BLaER1 (cell line): ENCODE data around the gene PRM3.

Experiments used
- H3K27ac ChIP-seq: shearing (Covaris generic); formaldehyde crosslinking; 2 replicates; pipeline ENCODE4 v1.8.1; 2022
- H3K27me3 ChIP-seq: shearing (Covaris generic); formaldehyde crosslinking; 2 replicates; pipeline ENCODE4 v1.8.1; 2022
- H3K36me3 ChIP-seq: shearing (Covaris generic); formaldehyde crosslinking; 2 replicates; pipeline ENCODE4 v1.8.1; 2022
- H3K4me1 ChIP-seq: shearing (Covaris generic); formaldehyde crosslinking; 2 replicates; pipeline ENCODE4 v1.8.1; 2022
- H3K4me2 ChIP-seq: shearing (Covaris generic); formaldehyde crosslinking; 2 replicates; pipeline ENCODE4 v1.8.1; 2022
- H3K4me3 ChIP-seq: shearing (Covaris generic); formaldehyde crosslinking; 2 replicates; pipeline ENCODE4 v1.8.1; 2022
- H3K9ac ChIP-seq: shearing (Covaris generic); formaldehyde crosslinking; 2 replicates; pipeline ENCODE4 v1.8.1; 2022
- H3K9me3 ChIP-seq: shearing (Covaris generic); formaldehyde crosslinking; 2 replicates; pipeline ENCODE4 v1.8.1; 2022
- H4K20me1 ChIP-seq: shearing (Covaris generic); formaldehyde crosslinking; 2 replicates; pipeline ENCODE4 v1.8.1; 2022
- Cebpa-rat ChIP-seq: shearing (Covaris generic); IDR thresholded peaks from 2 replicates; pipeline ENCODE4 v1.8.1; 2022

Gene PRM3

DNA sequence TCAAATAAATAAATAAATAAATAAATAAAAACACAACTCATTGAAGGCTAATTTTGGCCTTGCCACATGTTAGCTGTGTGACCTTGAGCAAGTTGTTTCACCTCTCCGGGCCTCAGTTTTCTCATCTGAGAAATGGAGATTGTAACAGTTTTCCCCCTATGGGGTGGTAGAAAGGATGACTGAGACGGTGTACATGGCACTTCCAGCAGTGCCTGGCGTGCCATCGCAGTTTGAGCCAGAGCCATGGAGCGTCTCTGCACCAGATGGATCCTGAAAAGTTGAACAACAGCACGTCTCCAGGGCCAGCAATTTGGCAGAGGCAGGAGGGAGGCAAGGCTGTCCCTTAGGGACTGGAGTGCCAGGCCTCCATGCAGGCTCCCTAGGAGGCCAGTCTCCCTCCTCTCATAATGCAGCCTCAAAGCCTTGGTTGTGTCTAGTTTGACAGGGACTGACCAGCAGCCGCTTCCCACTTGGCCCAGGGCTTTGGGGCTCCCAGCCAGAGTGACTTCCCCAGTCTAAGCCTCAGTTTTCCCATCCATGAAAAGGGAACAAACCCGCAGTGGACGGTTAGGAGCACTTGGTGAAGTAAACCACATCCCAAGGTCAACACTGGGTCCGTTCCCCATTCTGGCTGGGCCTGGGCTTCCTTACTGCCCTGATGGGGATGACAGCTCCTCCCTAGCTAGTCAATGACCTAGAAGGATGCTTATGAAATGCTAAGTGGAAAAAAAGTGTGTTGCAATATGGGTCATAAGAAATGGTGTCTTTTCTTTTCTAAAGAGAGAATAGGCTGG, 36.8 kb downstream of the PRM3 start:
- H4K20me1 ChIP-seq, result no peaks in the 10 kb centered on the region
- no peaks in the 10 kb centered on the region for H3K27me3 ChIP-seq
- H3K4me3 ChIP-seq, result no peak overlapping the region
- H3K36me3 ChIP-seq, result no peaks in the 10 kb centered on the region
- H3K9me3 ChIP-seq, result no peaks in the 10 kb centered on the region
- H3K9ac ChIP-seq, result no peak overlapping the region
- TF ChIP-seq Cebpa-rat, result no peak
- peak overlapping the region; percentile 92 for H3K4me2 ChIP-seq
- peaks cover 89% of the 10 kb centered on the region for H3K4me1 ChIP-seq
- no peak overlapping the region for H3K27ac ChIP-seq

DNA sequence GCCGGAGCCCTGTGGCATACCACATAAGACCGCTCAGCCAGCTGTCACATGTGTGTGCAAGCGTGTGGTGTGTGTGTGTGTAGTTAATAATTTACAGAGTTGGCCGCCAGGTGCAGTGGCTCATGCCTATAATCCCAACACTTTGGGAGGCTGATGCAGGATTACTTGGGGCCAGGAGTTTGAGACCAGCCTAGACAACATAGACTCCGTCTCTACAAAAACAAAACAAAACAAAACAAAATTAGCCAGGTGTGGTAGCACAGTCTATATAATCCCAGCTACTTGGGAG, 37.8 kb downstream of the PRM3 start:
- Histone ChIP-seq H3K9ac (no peak overlapping the region), H3K4me2 (peak overlapping the region; percentile 92), H3K36me3 (no peaks in the 10 kb centered on the region), H4K20me1 (no peaks in the 10 kb centered on the region), H3K9me3 (no peaks in the 10 kb centered on the region), H3K27ac (no peak overlapping the region), H3K4me1 (peaks cover 89% of the 10 kb centered on the region), H3K4me3 (no peak overlapping the region), H3K27me3 (no peaks in the 10 kb centered on the region)
- TF ChIP-seq Cebpa-rat, result no peak

DNA sequence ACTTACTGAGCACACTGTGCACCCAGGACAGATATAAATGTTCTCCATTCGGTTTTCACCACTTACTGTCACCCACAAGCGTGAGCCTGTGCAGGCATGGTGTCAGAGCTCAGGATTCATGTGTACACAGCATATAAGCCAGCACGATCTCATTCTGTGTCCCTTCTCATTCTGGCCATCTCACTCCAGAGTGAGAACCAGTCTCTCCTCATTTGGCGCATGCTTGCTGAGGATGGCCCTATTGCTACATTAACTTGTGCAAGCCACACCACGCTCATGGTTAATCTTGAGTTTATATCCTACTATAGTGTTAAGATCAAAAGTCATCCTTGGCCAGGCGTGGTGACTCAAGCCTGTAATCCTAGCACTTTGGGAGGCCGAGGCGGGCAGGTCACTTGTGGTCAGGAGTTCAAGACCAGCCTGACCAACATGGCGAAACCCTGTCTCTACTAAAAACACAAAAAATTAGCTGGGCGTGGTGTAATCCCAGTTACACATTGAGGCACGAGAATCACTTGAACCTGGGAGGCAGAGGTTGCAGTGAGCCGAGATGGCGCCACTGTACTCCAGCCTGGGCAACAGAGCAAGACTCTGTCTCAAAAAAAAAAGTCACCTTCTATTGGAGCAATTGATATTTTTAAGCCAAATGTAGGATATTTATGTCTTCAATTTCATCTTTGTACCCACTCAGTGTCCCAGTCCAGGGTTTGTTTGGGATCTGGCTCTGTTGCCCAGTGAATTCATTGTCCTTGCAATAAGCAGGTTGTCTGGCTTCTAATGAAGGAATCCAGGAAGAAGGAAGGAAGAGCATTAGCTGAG, 38.3 kb downstream of the PRM3 start:
- H3K4me1 ChIP-seq, result peaks cover 89% of the 10 kb centered on the region
- H3K4me2 ChIP-seq, result peak overlapping the region; percentile 92
- H3K4me3 ChIP-seq, result no peak overlapping the region
- H3K36me3 ChIP-seq, result no peaks in the 10 kb centered on the region
- no peaks in the 10 kb centered on the region for H3K27me3 ChIP-seq
- no peak overlapping the region for H3K9ac ChIP-seq
- H3K27ac ChIP-seq, result no peak overlapping the region
- no peaks in the 10 kb centered on the region for H4K20me1 ChIP-seq
- no peak for TF ChIP-seq Cebpa-rat
- H3K9me3 ChIP-seq, result no peaks in the 10 kb centered on the region

DNA sequence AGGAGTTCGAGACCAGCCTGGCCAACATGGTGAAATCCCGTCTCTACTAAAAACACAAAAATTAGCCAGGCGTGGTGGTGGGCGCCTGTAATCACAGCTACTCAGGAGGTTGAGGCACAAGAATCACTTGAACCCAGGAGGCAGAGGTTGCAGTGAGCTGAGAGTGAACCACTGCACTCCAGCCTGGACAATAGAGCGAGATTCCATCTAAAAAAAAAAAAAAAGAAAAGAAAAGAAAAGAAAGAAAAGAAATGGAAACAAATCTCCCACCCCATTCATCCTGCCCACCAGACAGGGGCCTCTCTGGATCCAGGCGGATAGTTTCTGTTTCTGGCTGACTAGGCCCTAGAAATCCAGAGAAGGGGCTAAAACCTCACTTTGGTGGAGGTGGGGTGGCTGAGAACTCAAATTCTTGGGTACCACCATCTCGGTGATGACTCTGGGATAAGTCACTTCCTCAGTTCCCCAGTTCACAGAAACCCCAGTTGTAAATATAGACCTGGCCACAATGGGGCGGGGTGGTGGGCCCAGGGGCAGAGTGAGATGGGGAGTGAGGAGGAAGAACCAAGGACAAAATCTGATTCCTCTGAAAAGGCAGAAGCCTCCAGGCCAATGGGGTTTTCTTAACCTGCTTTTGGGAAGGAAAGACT, 39.6 kb downstream of the PRM3 start:
- H3K36me3 ChIP-seq, result no peaks in the 10 kb centered on the region
- H3K4me1 ChIP-seq, result peaks cover 90% of the 10 kb centered on the region
- no peak for TF ChIP-seq Cebpa-rat
- H4K20me1 ChIP-seq, result no peaks in the 10 kb centered on the region
- H3K4me3 ChIP-seq, result no peak overlapping the region
- no peak overlapping the region; the same call in 1 of the 2 replicates for H3K9ac ChIP-seq
- no peaks in the 10 kb centered on the region for H3K9me3 ChIP-seq
- H3K27ac ChIP-seq, result no peak overlapping the region
- peak overlapping the region; percentile 92 for H3K4me2 ChIP-seq
- no peaks in the 10 kb centered on the region for H3K27me3 ChIP-seq

DNA sequence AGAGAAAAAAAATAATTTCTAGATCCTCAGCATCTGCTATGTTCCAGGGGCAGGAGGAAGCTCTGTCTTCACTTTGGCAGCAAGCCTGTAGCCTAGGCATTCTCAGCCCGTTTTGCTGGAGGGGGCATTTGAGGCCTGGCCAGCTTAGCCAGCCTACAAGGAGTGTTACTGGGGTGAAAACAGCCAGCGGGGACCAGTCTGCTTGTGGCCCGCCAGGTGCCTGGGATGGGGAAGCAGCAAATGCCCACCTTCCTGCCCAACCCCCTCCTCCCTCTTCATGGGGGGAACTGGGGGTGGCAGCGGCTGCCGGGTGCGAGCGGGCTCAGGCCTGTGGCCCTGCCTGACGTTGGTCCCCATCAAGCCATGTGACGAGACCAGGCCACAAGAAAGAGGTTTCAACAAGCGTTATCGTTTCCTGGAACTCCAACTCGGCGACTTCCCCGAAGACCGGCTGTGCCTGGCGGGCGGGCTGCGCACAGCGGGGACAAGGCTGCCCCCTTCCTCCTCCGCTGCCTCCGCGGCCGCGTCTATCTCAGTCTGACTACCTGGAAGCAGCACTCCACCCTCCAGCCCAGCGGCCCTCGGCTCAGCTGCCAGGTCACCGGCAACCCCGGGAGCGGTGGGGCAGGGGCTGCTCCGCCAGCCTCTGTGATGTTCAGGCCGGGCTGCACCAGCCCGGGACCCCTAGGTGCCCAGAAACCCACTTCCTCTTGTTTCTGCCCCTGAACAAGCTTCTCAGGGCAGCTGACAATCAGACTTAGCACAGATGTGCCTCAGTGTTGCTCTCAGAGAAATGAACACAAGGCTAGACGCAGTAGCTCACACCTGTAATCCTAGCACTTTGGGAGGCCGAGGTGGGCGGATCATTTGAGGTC, 40.3 kb downstream of the PRM3 start:
- no peaks in the 10 kb centered on the region for H3K27me3 ChIP-seq
- no peaks in the 10 kb centered on the region for H4K20me1 ChIP-seq
- no peaks in the 10 kb centered on the region for H3K36me3 ChIP-seq
- H3K9ac ChIP-seq, result peak overlapping the region; percentile 52
- H3K4me2 ChIP-seq, result peak overlapping the region; percentile 92
- peak overlapping the region; percentile 47 for H3K4me3 ChIP-seq
- H3K27ac ChIP-seq, result peak overlapping the region; percentile 68
- no peak for TF ChIP-seq Cebpa-rat
- H3K4me1 ChIP-seq, result peaks cover 83% of the 10 kb centered on the region
- no peaks in the 10 kb centered on the region for H3K9me3 ChIP-seq

DNA sequence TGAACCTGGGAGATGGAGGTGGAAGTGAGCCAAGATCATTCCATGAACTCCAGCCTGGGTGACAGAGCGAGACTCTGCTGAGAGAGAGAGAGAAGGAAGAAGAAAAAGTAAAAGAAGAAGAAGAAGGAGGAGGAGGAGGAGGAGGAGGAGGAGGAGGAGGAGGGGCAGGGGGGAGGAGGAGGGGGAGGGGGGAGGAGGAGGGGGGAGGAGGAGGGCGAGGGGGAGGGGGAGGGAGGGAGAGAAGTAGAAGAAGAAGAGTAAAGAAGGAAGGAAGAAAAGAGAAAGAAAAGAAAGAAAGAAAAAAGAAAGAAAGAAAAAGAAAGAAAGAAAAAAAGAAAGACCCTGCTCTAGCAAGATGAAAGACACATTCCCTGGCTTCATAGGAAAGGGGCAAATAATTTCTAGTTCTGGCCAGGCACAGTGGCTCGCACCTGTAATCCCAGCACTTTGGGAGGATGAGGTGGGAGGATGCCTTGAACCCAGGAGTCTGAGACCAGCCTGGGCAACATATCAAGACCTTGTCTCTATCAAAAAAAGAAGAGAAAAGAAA, 41.1 kb downstream of the PRM3 start:
- Histone ChIP-seq H3K27ac (peak overlapping the region; percentile 68), H3K4me3 (peak overlapping the region; percentile 47; the same call in 1 of the 2 replicates)

DNA sequence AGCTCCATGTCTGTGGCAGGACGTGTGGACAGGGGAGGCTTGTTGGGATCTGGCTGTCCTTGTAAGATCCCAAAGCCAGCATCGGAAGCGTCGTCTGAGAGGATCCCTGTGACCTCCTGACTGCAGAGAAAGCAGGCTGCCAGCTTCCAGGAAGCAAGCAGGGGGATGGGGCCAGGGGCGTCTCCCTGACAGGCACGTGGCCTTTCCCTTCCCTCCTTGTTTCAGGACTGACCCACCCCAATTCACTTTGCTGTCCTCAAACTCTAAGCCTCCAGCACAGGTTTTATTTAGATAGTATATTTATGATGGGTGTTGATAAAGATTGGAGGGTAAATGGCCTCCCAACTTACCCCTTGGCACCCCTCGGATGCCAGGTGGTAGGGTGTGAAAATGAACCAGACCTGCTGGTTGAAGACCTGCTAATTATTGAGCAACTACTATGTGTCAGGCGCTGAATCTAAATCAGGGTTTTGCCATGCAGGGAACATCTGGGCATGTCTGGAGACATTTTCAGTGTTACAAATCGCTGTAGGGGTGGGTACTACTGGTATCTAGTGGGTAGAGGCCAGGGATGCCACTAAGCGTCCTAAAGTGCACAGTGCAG, 42.0 kb downstream of the PRM3 start:
- Histone ChIP-seq H3K4me2 (peak overlapping the region; percentile 58), H3K27ac (no peak overlapping the region), H4K20me1 (no peaks in the 10 kb centered on the region), H3K9me3 (no peaks in the 10 kb centered on the region), H3K9ac (no peak overlapping the region), H3K4me3 (no peak overlapping the region), H3K36me3 (no peaks in the 10 kb centered on the region), H3K27me3 (no peaks in the 10 kb centered on the region), H3K4me1 (peaks cover 73% of the 10 kb centered on the region)
- no peak for TF ChIP-seq Cebpa-rat

More for the DNA sequence above, 41.1 kb downstream of the PRM3 start:
- H4K20me1 ChIP-seq, result no peaks in the 10 kb centered on the region
- H3K9me3 ChIP-seq, result no peaks in the 10 kb centered on the region
- H3K4me1 ChIP-seq, result peaks cover 75% of the 10 kb centered on the region
- no peaks in the 10 kb centered on the region for H3K27me3 ChIP-seq
- H3K36me3 ChIP-seq, result no peaks in the 10 kb centered on the region
- H3K4me2 ChIP-seq, result peak overlapping the region; percentile 92
- peak overlapping the region; percentile 52 for H3K9ac ChIP-seq
- TF ChIP-seq Cebpa-rat, result no peak

DNA sequence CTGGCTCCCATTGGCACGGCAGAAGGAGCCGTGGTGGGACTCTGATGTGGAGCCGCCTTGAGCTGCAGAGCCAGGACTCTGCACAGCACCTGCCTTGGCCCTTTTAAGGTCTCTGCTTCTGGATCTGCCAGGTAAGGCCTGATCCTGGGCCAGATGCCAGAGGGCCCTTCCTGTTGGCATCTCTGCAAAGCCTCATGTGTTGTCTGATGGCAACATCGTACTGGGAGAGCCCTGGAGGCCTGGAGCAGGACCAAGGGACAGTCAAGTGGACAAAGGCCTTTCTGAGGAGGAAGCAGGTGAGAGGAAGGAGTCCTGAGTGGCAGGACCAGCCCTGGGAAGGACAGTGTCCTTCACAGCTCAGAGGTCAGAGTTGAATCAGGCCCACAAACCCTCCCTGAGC, 43.5 kb downstream of the PRM3 start:
- TF ChIP-seq Cebpa-rat, result no peak
- Histone ChIP-seq H3K27ac (no peak overlapping the region), H3K27me3 (no peaks in the 10 kb centered on the region), H3K36me3 (no peaks in the 10 kb centered on the region), H3K4me2 (no peak overlapping the region), H4K20me1 (no peaks in the 10 kb centered on the region), H3K4me3 (no peak overlapping the region), H3K9ac (no peak overlapping the region), H3K9me3 (no peaks in the 10 kb centered on the region), H3K4me1 (peaks cover 73% of the 10 kb centered on the region)

DNA sequence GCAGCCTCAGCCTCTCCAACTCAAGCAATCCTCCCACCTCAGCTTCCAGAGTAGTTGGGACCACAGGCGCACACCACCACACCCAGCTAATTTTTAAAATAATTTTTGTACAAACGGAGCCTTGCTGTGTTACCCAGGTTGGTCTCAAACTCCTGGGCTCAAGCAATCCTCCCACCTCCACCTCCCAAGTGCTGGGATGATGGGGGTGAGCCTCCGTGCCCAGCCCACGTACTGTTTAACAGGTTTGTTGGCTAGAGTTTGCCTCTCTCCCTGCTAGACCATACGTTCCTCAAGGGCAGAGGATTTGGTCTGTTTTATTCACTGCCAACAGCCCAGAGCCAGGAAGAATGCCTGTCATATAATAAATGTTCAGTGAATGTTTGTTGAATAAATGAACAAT, 44.0 kb downstream of the PRM3 start:
- TF ChIP-seq Cebpa-rat, result no peak
- Histone ChIP-seq H3K4me1 (peaks cover 73% of the 10 kb centered on the region), H3K9ac (no peak overlapping the region), H3K4me3 (no peak overlapping the region), H3K27me3 (no peaks in the 10 kb centered on the region), H3K27ac (no peak overlapping the region), H3K36me3 (no peaks in the 10 kb centered on the region), H3K9me3 (no peaks in the 10 kb centered on the region), H3K4me2 (no peak overlapping the region), H4K20me1 (no peaks in the 10 kb centered on the region)
